ENCODE measurements around the gene MGAM2.

MGAM2 gene

GRCh38 chr7:142123184-142123583, 11.7 kb downstream of the MGAM2 start:
- no peak for DNase-seq (ENCODE audit: low read depth)

DNA sequence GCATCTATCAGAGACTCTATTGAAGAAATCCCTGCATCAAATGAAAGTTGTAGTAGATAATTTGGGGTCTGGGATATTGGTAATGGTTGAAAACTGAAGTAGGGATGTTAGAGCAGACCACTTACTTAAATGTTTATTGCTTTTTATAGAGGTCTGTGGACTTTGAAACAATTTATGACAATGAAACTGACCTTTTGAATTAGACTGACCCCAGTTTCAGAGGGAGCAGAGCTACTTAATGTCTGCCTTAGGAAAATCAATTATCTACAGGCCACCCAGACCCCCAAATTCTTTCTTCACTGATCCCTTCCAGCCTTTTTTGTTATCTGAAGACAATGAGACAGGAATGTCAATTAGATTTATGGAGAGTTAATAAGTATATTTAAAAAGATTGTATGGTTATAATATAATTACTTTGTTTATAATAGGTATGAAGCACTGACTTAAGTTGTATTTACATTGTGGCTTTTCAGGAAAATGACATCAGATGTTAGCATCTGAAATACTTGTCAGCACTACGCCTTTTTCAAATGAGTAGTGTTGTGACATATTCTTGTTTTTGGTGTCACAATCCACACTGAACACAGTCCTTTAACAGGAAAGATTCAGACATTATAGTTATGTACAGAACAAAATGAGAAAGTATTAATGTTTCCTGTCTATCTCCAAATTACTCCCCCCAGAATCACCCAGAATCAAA, 13.9 kb downstream of the MGAM2 start:
- DNase-seq (ENCODE audit: low read depth), result no peak

- no peak for DNase-seq (ENCODE audit: low read depth)
Observed at GRCh38 chr7:142130267-142130666, 18.7 kb downstream of the MGAM2 start.

DNA sequence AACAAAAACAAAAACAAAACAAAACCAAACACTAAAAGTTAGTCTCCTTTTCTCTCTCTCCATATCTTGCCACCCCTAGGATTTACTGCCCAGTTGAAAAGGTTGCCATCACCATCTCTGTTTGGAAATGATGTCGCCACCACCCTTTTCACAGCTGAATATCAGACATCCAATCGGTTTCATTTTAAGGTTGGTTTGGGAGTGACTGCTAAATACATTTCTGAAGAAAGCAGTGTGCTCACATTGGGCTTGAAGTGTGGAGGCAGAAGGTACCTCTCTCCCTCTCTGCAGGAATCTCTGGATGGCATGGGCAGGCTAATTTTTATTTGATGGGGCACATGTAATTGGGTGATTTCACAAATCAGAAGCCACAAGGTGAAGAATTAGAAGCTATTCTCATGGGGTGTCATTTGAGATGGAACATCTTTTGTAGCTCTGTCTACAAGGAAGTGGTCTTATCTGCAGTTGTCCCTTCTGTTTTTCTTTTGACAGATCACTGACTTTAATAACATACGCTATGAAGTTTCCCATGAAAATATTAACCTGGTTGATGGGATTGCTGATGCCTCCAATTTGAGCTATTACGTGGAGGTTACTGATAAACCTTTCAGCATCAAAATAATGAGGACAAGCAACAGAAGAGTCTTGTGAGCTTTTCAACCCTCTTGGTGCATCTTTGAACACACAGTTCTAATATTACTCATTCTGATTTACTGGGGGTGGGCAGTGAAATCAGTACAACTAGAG, 20.1 kb downstream of the MGAM2 start:
- DNase-seq (ENCODE audit: low read depth), result no peak

DNA sequence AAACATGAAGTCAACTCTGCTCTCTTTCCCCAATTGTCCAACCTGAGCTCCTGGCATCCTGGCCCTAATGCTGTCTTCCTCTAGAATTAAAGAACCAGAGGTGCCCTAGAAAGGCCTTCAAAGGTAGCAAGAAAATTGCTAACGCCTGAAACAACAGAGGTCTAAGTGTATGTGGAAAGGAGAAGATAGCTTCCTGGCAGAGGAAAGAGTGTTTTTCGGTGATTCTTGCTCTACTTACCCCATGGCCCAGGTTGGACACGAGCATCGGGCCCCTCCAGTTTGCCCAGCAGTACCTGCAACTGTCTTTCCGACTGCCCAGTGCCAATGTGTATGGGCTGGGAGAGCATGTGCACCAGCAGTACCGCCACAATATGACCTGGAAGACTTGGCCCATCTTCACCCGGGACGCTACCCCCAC, 22.2 kb downstream of the MGAM2 start:
- DNase-seq (ENCODE audit: low read depth), result no peak

DNA sequence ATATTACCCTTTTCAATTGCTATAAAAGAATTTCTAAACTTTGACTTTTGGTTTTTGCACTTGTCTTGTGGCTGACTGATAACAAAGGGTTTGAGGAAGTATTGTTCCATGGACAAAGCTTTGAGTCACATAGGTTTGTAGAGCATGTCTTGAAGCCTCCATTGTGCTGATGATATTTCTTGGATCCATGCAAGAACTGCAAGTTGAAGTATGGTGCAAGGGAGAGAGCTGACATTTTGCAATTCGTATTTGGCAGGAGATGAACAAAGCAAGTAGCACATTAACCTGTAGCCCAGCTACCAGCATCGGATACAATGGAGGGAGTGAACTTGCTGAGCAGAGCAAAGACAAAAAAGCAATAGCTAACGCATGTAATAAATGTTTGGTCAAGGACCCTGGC, 23.4 kb downstream of the MGAM2 start:
- DNase-seq (ENCODE audit: low read depth), result no peak

GRCh38 chr7:142138996-142139395, 27.5 kb downstream of the MGAM2 start:
- DNase-seq (ENCODE audit: low read depth), result no peak

DNA sequence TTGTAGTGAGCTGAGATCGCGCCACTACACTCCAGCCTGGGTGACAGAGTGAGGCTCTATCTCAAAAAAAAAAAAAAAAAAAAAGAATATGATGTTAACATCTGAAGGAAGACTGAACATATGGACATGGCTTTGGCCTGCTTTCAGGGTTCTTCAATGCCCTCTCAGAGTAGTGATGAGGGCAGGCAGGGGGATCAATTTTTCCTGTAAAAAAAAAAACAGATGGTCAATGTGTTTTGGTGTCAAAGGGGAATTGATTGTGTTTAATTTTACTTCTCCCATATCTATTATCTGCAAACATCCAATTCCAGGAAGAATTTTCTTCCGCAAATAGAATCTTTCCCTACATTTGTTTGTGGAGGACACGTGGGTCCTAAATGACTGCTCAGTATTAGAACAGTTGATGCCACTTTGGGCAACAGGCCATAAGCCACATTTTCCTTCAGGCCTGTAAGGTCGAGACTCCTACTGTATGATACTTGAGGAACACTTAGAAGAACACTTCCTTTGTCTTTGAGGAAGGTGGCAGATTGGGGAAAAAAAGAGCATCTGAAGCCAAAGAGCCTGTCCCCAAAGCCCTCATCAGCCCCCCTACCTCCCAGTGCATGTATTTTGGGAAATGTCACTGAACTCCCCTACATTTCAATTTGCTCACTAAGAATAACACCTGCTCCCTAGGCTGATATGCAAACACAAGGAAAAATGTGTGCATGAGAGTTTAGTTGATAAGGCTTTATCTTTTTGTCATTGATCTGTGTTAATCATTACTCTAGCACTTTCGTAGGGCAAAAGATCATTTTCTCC, 28.3 kb downstream of the MGAM2 start:
- DNase-seq (ENCODE audit: low read depth), result no peak

DNA sequence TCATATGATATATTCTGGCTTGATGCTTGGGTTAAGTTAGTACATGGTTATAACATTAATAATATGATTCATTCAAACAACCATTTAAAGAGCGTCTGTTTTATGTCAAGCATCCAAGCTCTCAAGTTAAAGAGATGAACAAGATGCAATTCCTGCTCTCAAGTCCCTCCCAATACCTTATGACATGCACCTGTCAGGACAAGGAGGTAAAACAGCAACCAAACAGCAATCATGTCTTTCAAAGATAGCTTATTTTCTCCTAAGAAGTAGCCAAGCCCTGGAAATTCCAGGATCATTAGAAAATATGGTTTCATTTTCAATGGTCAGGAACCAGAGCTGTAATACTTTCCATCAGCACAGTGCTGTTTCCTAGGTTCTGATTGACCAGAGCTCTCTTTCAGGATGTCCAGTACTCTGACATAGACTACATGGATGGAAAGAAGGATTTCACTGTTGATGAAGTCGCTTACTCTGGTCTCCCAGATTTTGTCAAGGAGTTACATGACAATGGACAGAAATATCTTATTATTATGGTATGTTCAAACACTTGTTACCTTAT, 29.0 kb downstream of the MGAM2 start:
- no peak for DNase-seq (ENCODE audit: low read depth)

GRCh38 chr7:142142702-142143101, 31.2 kb downstream of the MGAM2 start:
- no peak for DNase-seq (ENCODE audit: low read depth)

- no peak for DNase-seq (ENCODE audit: low read depth)
Observed at GRCh38 chr7:142146124-142146523, 34.6 kb downstream of the MGAM2 start.

DNA sequence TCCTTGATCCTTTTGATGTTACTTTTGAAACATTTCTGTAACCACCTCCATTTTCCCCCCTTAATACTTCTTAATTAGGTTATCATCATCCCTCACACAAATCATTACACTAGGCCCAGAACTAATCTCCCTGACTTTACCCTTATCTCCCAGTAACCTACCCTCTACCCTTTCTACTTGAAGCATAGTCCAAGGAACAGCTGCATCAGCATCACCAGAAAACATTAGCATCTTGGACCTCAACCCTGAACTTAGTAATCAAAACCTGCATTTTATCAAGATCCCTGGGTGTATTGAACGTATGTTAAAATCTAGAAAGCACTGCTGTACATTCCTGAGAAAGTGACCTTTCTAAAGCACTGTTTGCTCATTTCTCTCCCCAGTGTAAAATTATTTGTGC, 38.8 kb downstream of the MGAM2 start:
- DNase-seq (ENCODE audit: low read depth), result no peak

- DNase-seq (ENCODE audit: low read depth), result no peak
Observed at GRCh38 chr7:142150869-142151268, 39.4 kb downstream of the MGAM2 start.

DNA sequence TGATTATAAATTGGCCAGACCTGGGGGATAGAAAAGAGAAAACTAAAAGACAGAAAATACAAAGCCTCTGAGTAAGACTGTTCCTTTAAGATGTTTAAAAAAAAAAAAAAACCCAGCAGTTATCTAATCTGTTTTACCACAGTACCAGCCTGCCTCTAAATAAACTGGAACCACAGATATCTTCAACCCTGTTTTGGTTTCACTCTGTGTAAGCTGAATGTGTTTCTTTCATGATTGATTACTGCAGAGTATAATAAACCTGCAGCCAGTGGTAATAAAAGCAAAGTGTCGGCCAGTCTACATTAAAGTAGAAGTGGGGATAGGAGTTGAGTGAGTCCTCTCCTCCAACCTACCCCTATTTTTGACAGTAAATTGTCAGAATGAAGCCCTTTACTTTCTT, 40.6 kb downstream of the MGAM2 start:
- no peak for DNase-seq (ENCODE audit: low read depth)

DNA sequence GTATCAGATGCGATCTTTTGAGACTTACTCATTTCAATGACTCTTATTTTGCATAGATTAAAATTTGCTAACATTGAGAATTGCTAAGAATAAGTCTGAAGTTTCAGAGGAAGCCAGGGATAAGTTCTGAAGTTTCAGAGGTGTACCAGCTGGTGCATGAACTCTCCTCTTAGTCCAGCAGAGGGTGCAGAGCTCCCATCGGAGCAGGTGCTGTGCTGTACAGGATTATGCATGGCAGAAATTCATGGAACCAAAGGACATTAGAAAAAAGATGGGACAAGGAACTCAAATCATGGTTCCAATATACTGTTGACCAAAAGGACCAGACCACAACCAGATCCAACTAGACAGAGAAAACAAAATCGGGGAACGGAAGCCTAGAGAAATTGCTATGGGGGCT, 41.9 kb downstream of the MGAM2 start:
- no peak for DNase-seq (ENCODE audit: low read depth)

DNA sequence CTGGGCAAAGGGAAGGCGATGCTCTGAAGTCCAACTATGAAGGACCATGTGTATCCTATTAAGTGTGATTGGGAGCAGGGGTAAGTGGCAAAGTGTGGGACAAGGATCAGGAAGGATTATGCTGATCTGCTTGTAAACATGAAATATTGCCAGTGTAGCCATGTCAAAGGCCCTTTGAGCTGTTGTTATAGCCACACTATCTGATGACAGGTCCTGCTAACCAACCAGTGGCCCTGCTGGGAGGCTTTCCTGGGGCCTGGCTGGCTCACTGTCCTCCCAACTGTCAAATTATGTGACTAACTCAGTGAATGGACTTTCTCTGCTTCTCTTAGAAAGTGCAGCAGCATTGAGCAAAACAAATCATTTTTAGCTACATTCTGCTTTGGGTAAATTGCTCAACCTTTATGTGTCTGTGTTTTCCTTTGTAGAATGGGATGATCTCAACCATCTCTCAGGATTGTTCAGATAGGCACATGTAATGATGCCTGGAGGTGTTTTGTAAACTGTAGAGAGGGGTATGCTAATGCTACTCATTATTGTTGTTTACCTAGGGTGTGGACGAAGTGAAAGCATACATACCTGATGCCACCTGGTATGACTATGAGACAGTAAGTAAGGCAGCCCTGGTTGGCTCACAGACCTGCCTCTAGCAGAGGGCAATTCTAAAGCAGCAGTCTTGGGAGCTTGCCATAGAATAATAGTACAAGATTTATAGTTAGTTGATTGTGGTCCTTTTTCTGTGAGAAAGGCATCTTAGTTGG, 47.4 kb downstream of the MGAM2 start:
- no peak for DNase-seq (ENCODE audit: low read depth)

GRCh38 chr7:142161921-142162320, 50.4 kb downstream of the MGAM2 start:
- DNase-seq (ENCODE audit: low read depth), result no peak

GRCh38 chr7:142168746-142169145, 57.2 kb downstream of the MGAM2 start:
- no peak for DNase-seq (ENCODE audit: low read depth)

DNA sequence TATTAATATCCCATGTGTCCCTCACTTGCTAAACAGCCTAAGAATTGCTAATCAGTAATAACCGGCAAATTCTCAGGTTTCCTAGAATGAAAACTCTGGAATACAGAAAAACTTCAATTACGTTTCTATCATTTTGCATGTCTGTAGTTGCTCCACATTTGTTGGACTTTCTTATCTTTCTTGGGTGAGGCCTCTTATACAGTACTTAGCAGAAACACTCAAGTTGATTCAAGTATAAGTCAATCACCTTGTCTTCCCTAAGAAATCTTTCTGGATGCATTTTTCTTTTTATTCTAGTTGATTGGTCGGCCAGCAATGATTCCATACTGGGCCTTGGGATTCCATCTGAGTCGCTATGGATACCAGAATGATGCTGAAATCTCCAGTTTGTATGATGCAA, 61.4 kb downstream of the MGAM2 start:
- no peak for DNase-seq (ENCODE audit: low read depth)

DNA sequence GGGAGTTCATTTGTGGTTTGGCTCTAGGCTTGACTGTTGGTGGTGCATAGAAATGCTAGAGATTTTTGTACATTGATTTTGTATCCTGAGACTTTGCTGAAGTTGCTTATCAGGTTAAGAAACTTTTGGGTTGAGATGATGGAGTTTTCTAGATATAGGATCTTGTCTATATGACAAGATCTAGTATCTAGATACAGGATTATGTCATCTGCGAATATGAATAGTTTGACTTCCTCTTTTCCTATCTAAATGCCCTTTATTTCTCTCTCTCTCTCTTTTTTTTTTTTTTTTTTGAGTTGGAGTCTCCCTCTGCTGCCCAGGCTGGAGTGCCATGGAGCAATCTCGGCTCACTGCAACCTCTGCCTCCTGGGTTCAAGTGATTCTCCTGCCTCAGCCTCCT, 62.9 kb downstream of the MGAM2 start:
- no peak for DNase-seq (ENCODE audit: low read depth)

DNA sequence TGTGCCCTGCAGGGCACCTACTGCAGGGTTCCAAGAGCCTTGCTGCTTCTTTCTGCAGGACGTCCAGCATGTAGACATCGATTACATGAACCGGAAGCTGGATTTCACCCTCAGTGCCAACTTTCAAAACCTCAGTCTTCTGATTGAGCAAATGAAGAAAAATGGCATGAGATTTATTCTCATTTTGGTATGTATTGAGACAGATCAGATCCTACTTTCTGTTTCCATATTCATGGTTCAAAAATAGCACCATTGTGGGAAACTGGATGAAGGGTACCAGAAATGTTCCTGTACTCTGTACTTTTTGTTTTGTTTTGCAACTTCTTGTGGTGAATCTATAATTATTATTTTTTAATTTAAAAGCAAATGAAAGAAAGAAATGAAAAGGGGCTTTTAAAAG, 64.1 kb downstream of the MGAM2 start:
- no peak for DNase-seq (ENCODE audit: low read depth)

GRCh38 chr7:142176901-142177300, 65.4 kb downstream of the MGAM2 start:
- no peak for DNase-seq (ENCODE audit: low read depth)
